ENCODE measurements around the gene YPEL2.

DNA sequence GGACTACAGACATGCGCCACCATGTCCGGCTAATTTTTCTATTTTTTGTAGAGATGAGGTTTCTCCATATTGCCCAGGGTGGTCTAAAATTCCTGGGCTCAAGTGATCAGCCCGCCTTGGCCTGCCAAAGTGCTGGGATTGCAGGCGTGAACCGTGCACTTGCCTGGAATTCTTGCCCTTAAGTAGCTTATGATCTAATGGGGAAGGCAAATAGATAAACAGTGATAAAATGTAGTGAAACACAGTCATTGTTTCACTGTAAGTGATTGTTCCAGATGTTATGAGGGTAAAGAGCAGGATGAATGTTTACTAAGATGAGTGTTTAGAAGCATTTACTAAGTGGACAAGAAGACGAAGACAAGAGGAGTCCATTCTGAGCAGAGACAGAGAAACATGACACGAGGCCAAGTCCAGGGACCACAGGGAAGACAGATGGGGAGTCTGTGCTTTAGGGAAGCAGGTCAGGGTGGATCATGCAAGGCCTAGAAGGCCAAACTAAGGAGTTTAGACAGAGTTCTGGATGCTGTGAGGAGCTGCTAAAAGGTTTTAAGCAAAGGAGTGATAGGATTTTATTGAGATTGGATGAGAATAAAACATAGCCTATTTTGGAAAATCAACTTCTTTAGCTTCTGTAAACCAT lies 36.9 kb downstream of the YPEL2 start:
- TF ChIP-seq CTCF (IDR thresholded peaks at IDR 0.05) (no peak), POLR2AphosphoS5 (IDR thresholded peaks at IDR 0.05) (no peak), POLR2A (IDR thresholded peaks at IDR 0.05) (no peak)

All from prostate gland (tissue), 2 donors.